Measurements from ENCODE around the gene PECR. TPM values are rescaled to one million over a fixed set of nuclear protein-coding genes. Genes with fewer than 3 reads are reported as not detected.

PECR gene
- total RNA-seq, 1 donor from 2014 or later, result 19.0 TPM

- H3K36me3 Mint-ChIP-seq, result no peaks in the 10 kb centered on the region
- H3K27me3 Mint-ChIP-seq, result no peaks in the 10 kb centered on the region
- TF ChIP-seq, protein P1, sequence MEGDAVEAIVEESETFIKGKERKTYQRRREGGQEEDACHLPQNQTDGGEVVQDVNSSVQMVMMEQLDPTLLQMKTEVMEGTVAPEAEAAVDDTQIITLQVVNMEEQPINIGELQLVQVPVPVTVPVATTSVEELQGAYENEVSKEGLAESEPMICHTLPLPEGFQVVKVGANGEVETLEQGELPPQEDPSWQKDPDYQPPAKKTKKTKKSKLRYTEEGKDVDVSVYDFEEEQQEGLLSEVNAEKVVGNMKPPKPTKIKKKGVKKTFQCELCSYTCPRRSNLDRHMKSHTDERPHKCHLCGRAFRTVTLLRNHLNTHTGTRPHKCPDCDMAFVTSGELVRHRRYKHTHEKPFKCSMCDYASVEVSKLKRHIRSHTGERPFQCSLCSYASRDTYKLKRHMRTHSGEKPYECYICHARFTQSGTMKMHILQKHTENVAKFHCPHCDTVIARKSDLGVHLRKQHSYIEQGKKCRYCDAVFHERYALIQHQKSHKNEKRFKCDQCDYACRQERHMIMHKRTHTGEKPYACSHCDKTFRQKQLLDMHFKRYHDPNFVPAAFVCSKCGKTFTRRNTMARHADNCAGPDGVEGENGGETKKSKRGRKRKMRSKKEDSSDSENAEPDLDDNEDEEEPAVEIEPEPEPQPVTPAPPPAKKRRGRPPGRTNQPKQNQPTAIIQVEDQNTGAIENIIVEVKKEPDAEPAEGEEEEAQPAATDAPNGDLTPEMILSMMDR (conservative IDR thresholded peaks at IDR 0.05), result no peak
- DNase-seq (ENCODE audit: extremely low spot score, unreplicated experiment), result no peak
- no peaks in the 10 kb centered on the region for H3K4me1 Mint-ChIP-seq (ENCODE audit: unreplicated experiment)
- no peak overlapping the region for H3K4me3 Mint-ChIP-seq
- H3K9me3 Mint-ChIP-seq, result no peaks in the 10 kb centered on the region
- no peak overlapping the region for H3K27ac Mint-ChIP-seq
These were observed 11.0 kb upstream of the PECR start for GRCh38 chr2:216092646-216093045.

GRCh38 chr2:216090369-216090786, 8.8 kb upstream of the PECR start:
- Mint-ChIP-seq H3K36me3 (peaks cover 6% of the 10 kb centered on the region), H3K4me3 (no peak overlapping the region), H3K27ac (no peak overlapping the region), H3K27me3 (no peaks in the 10 kb centered on the region), H3K4me1 (ENCODE audit: unreplicated experiment) (no peaks in the 10 kb centered on the region), H3K9me3 (no peaks in the 10 kb centered on the region)
- no peak for DNase-seq (ENCODE audit: extremely low spot score, unreplicated experiment)
- TF ChIP-seq, protein P1 (conservative IDR thresholded peaks at IDR 0.05), result no peak

DNA sequence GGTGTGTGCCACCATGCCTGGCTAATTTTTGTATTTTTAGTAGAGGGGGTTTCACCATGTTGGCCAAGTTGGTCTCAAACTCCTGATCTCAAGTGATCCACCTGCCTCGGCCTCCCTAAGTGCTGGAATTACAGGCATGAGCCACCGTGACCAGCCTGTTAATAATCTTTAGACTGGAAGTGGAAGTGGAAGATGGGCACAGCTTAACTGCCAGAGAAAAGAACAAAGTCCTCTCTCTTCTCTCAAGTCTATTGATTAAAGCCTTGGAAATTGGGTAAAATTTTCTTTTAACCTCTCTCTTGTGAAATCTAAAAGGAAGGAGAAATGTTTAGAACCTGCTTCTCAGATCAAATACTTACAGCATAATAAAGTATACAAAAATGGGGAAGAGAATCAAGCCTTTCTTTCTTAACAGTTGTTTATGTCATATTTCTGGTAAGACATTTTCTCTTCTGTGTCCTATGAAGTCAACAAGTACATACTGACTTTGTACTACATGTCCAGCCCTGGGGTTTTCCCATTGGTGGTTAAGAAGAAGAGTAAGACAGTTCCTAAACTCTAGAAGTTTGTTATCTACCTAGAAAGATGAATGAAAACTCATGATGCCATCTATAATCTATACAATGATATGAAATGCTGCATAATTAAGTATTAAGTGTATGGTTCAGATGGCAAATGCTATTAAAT, 4.7 kb upstream of the PECR start:
- Mint-ChIP-seq H3K36me3 (peaks cover 6% of the 10 kb centered on the region), H3K9me3 (no peaks in the 10 kb centered on the region), H3K4me1 (ENCODE audit: unreplicated experiment) (peaks cover 29% of the 10 kb centered on the region), H3K4me3 (no peak overlapping the region), H3K27ac (no peak overlapping the region), H3K27me3 (no peaks in the 10 kb centered on the region)
- DNase-seq (ENCODE audit: extremely low spot score, unreplicated experiment), result no peak
- TF ChIP-seq, protein P1 (conservative IDR thresholded peaks at IDR 0.05), result no peak

- H3K4me1 Mint-ChIP-seq (ENCODE audit: unreplicated experiment), result peaks cover 32% of the 10 kb centered on the region
- peak overlapping the region; percentile 79 for H3K27ac Mint-ChIP-seq
- no peak for DNase-seq (ENCODE audit: extremely low spot score, unreplicated experiment)
- H3K27me3 Mint-ChIP-seq, result no peaks in the 10 kb centered on the region
- peaks cover 6% of the 10 kb centered on the region for H3K36me3 Mint-ChIP-seq
- TF ChIP-seq, protein P1 (conservative IDR thresholded peaks at IDR 0.05), result no peak
- peak overlapping the region; percentile 39 for H3K4me3 Mint-ChIP-seq
- no peaks in the 10 kb centered on the region for H3K9me3 Mint-ChIP-seq
These were observed 2.9 kb upstream of the PECR start for GRCh38 chr2:216084547-216084946.

- Mint-ChIP-seq H3K4me1 (ENCODE audit: unreplicated experiment) (peaks cover 32% of the 10 kb centered on the region), H3K4me3 (peak overlapping the region; percentile 89)
These were observed 2.1 kb upstream of the PECR start for GRCh38 chr2:216083464-216084281.

More at GRCh38 chr2:216083464-216084281, 2.1 kb upstream of the PECR start:
- Mint-ChIP-seq H3K27me3 (no peaks in the 10 kb centered on the region), H3K36me3 (peaks cover 6% of the 10 kb centered on the region), H3K27ac (peak overlapping the region; percentile 79), H3K9me3 (no peaks in the 10 kb centered on the region)
- DNase-seq (ENCODE audit: extremely low spot score, unreplicated experiment), result no peak
- TF ChIP-seq, protein P1 (conservative IDR thresholded peaks at IDR 0.05), result no peak
